Esophagus muscularis mucosa (tissue), 4 donors: ENCODE data around the gene ANKRD11. TPM values are rescaled to one million over a fixed set of nuclear protein-coding genes. Genes with fewer than 3 reads are reported as not detected.
A peak's percentile ranks its signal among the peaks of the same experiment; 100 is the strongest.
"Not testable (repeated sequence)": the region's sequence is repeated elsewhere in the genome, so short reads cannot be mapped to it uniquely, and the experiment has no call there.

ENCODE experiments used
- DNase-seq: peaks from one replicate; pipeline ENCODE4 v3.0.0-alpha.2; 2017; ENCODE audit errors: extremely low spot score
- H3K27ac ChIP-seq, 4 donors: fragments of 200-600 bp; sonication (generic); replicated peaks in 1 of 4; 1 replicate in 3 of 4; 2 replicates in 1 of 4; pipeline ENCODE4 v1.5.1; 2016 to 2019; ENCODE audit warnings: mild to moderate bottlenecking in 1 of 4
- H3K27me3 ChIP-seq, 4 donors: fragments of 200-600 bp; sonication (generic); one replicate each; pipeline versions ENCODE4 v1.5.1 to v1.6.0; 2016 to 2019
- H3K36me3 ChIP-seq, 4 donors: fragments of 200-600 bp; sonication (generic); one replicate each; pipeline ENCODE4 v1.5.1; 2016 to 2019
- H3K4me1 ChIP-seq, 4 donors: fragments of 200-600 bp; sonication (generic); one replicate each; pipeline ENCODE4 v1.5.1; 2016 to 2019
- H3K4me3 ChIP-seq, 4 donors: fragments of 200-600 bp; sonication (generic); 1 replicate in 2 of 4; 2 replicates in 2 of 4; pipeline ENCODE4 v1.5.1; 2016 to 2019; ENCODE audit warnings: mild to moderate bottlenecking in 4 of 4, moderate library complexity in 1 of 4
- H3K9me3 ChIP-seq, 4 donors: fragments of 200-600 bp; sonication (generic); 1 replicate in 3 of 4; 2 replicates in 1 of 4; pipeline ENCODE4 v1.5.1; 2016 to 2019
- EP300 ChIP-seq: sonication (generic); formaldehyde crosslinking; IDR thresholded peaks from one replicate; pipeline ENCODE4 v1.6.1; 2017; ENCODE audit warnings: antibody characterized with exemption
- POLR2A ChIP-seq: fragments of 450-650 bp; IDR thresholded peaks from one replicate; pipeline ENCODE4 v1.6.1; 2017; ENCODE audit warnings: antibody characterized with exemption, moderate library complexity, mild to moderate bottlenecking, low read depth
- POLR2AphosphoS5 ChIP-seq, 2 donors: sonication (generic); formaldehyde crosslinking; IDR thresholded peaks; one replicate each; pipeline ENCODE4 v1.6.1; 2017; ENCODE audit warnings: antibody characterized with exemption in 2 of 2
- WGBS: methylation state at CpG from one replicate; pipeline ENCODE4 v1.1.5; 2018; 5-methylcytosine and 5-hydroxymethylcytosine counted together
- intact Hi-C: fragments of 100-400 bp; cut with DNase I; formaldehyde crosslinking; loops from one replicate; pipeline ENCODE4 v1.15.1; 2023
- total RNA-seq, 4 donors: library from RNA; depleted of rRNA; stranded (reverse); fragments of >200 nt; gene quantifications; one replicate each; pipeline versions ENCODE4 v1.1.0 to v1.2.1, GENCODE V29; 2016
- TF ChIP-seq, protein P1 (sequence below), 3 experiments: fragments of 200-600 bp in 2 of 3; fragments of 450-650 bp in 1 of 3; sonication (generic) in 2 of 3; IDR thresholded peaks; one replicate each; pipeline ENCODE4 v1.5.1; 2017 to 2019; ENCODE audit warnings: antibody characterized with exemption in 3 of 3, mild to moderate bottlenecking in 2 of 3, moderate library complexity in 1 of 3

ANKRD11 gene
- total RNA-seq, 4 donors from 2014 or later, result 60.8 to 119 (median 105) TPM

DNA sequence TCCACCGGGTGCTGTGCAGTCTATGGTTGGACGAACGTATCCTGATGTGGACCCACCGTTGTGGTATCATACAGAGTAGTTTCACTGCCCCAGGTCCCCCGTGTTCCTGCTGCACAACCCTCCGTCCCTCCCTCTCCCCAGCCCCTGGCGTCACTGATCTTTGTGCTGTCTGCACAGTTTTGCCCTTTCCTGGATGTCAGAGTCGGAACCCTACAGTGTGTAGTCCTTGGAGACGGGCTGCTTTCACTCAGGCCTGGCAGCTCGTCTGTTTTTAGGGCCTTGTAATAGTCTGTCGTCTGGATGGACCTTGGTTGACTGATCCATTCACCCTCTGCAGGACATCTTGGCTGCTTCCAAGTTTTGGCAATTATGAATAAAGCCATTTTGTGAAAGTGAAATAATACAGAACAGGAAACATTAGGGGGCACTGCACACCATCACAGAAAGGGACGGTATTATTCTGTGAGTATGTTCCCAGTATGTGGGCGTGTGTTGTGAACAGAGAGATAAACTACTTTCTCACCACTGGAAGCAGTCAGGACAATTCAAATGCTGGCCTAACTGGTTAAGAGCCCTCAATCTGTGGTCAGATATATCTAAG is 156.9 kb downstream of the ANKRD11 start:
- intact Hi-C loops, result loop anchor here (5.0 kb wide), 2 partner anchors 159 to 174 kb away; partner anchors contain the start of genes ANKRD11 and SPG7
- not testable (repeated sequence) for H3K27me3 ChIP-seq, H3K9me3 ChIP-seq, DNase-seq, H3K4me3 ChIP-seq, H3K36me3 ChIP-seq
- Histone ChIP-seq H3K27ac (peak overlapping the region in 3 of 4 donors; percentile 42 to 62 (median 62)), H3K4me1 (peaks cover 74 to 91% (median 79%) of the 10 kb centered on the region in 4 donors)
- WGBS, result 34% methylated on average over 11 of the region's 13 CpGs
- peak; percentile 31 to 49 for TF ChIP-seq POLR2AphosphoS5 (IDR thresholded peaks at IDR 0.05)
- TF ChIP-seq, protein P1, sequence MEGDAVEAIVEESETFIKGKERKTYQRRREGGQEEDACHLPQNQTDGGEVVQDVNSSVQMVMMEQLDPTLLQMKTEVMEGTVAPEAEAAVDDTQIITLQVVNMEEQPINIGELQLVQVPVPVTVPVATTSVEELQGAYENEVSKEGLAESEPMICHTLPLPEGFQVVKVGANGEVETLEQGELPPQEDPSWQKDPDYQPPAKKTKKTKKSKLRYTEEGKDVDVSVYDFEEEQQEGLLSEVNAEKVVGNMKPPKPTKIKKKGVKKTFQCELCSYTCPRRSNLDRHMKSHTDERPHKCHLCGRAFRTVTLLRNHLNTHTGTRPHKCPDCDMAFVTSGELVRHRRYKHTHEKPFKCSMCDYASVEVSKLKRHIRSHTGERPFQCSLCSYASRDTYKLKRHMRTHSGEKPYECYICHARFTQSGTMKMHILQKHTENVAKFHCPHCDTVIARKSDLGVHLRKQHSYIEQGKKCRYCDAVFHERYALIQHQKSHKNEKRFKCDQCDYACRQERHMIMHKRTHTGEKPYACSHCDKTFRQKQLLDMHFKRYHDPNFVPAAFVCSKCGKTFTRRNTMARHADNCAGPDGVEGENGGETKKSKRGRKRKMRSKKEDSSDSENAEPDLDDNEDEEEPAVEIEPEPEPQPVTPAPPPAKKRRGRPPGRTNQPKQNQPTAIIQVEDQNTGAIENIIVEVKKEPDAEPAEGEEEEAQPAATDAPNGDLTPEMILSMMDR (IDR thresholded peaks at IDR 0.05), result peak; percentile 66 to 73 (median 69)

DNA sequence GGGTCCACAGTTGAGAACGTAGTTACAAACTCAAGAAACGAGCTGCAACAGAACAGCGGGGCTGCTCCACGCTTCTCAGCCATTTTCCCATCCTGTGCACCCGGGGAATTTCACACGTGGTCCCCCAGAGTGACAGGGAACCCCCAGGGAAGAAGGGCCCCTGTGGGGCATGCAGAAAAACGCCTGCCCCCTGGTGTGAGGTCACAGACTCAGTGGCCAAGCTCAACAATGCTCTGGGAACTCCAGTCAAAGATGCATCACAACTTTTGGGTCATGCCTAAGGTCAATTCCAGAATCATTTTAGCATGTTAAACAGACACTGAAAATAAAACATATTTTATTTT is 157.5 kb downstream of the ANKRD11 start:
- Histone ChIP-seq H3K27ac (peak overlapping the region in 1 of 4 donors; percentile 62), H3K36me3 (no peaks in the 10 kb centered on the region), H3K9me3 (no peaks in the 10 kb centered on the region), H3K4me3 (no peak overlapping the region), H3K27me3 (no peaks in the 10 kb centered on the region), H3K4me1 (peaks cover 71 to 85% (median 76%) of the 10 kb centered on the region in 4 donors)
- TF ChIP-seq POLR2AphosphoS5 (IDR thresholded peaks at IDR 0.05) (no peak), EP300 (no peak), POLR2A (no peak)
- TF ChIP-seq, protein P1 (IDR thresholded peaks at IDR 0.05), result no peak
- intact Hi-C loops, result loop anchor here (5.0 kb wide), 2 partner anchors 159 to 174 kb away; partner anchors contain the start of genes ANKRD11 and SPG7
- WGBS, result 54% methylated on average over 7 of the region's 7 CpGs
- no peak for DNase-seq

DNA sequence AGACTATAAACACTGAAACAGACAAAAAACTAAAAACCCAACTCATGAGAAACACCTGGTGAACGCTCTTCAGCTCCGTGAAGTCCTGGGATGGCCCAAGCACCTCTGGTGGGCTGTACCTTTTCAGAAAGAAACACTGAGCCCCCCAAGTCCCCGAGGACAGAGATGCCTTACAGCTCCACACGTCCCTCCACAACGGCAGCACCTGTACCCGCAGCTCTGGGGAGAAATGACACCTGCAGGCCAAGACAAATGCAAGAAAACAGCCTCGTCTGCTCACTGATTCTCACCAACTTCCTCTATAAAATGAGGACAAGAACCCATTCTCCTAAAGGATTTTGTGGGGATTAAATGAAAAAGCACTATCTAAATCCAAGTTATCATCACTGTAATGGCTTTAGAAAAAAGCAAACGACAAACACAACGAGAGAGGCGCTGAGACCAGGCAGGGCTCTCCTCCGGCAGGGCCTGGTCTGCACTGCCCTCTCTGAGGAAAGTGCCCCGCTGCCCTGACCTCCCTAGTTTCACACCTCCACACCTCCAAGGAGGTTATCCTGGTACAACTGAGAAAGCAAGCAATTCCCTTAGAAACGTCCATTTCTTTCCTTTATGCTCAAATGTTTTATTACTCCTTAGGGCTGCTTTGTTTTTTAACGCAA is 158.0 kb downstream of the ANKRD11 start:
- Histone ChIP-seq H3K27me3 (no peaks in the 10 kb centered on the region), H3K4me3 (no peak overlapping the region), H3K9me3 (no peaks in the 10 kb centered on the region), H3K27ac (peak overlapping the region in 1 of 4 donors; percentile 62), H3K4me1 (peaks cover 68 to 80% (median 75%) of the 10 kb centered on the region in 4 donors), H3K36me3 (no peaks in the 10 kb centered on the region)
- intact Hi-C loops, result loop anchor here (5.0 kb wide), 2 partner anchors 160 to 175 kb away; partner anchors contain the start of genes ANKRD11 and SPG7
- TF ChIP-seq EP300 (no peak), POLR2AphosphoS5 (IDR thresholded peaks at IDR 0.05) (no peak), POLR2A (no peak)
- TF ChIP-seq, protein P1 (IDR thresholded peaks at IDR 0.05), result no peak
- no peak for DNase-seq
- WGBS, result 58% methylated on average over 14 of the region's 14 CpGs

DNA sequence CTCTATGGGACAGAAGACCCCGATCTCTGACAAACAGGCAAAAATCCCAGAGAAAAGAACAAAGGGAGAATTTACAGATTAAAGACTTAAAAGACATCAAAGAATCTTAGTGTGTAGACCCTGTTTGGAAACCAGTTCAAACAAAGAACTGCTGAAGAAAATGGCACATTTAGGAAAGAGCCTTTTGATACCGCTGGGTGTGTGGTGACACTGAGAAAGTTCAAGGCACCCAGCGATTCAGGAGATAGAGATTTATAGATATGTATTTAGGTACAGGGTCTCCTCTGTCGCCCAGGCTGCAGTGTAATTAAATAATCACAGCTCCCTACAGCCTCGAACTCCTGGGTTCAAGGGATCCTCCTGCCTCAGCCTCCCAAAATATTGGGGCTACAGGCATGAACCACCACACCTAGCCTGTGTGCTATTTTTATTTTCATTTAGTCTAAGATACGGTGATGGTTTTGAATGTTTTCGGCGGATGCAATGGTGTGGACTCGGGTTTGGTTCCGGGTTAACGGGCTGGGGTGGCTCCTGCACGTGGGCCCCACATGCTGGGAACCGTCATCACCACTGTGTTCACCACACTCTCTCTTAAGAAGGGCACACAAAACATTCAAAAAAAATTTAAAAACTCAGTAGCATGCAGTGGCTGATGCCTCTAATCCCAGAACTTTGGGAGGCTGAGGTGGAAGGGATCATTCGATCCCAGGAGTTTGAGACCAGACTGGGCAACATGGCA is 158.8 kb downstream of the ANKRD11 start:
- intact Hi-C loops, result loop anchor here (5.0 kb wide), 2 partner anchors 161 to 176 kb away; partner anchors contain the start of genes ANKRD11 and SPG7
- Histone ChIP-seq H3K4me3 (no peak overlapping the region), H3K27me3 (no peaks in the 10 kb centered on the region), H3K36me3 (no peaks in the 10 kb centered on the region), H3K27ac (no peak overlapping the region), H3K9me3 (no peaks in the 10 kb centered on the region), H3K4me1 (peaks cover 69 to 85% (median 82%) of the 10 kb centered on the region in 4 donors)
- WGBS, result 91% methylated on average over 14 of the region's 14 CpGs
- DNase-seq, result no peak
- TF ChIP-seq, protein P1 (IDR thresholded peaks at IDR 0.05), result no peak
- no peak for TF ChIP-seq POLR2A
- TF ChIP-seq EP300, result no peak
- TF ChIP-seq POLR2AphosphoS5 (IDR thresholded peaks at IDR 0.05), result no peak
